Inflammatory macrophage treated with lipopolysaccharide for 1 hour (primary cell): ENCODE measurements around the gene NRL.

ENCODE experiments used
- DNase-seq, 2 donors: peaks; one replicate each; pipeline ENCODE4 v3.0.0-alpha.2; 2020 to 2022

Gene NRL

GRCh38 chr14:24143511-24143910 is 28.8 kb upstream of the NRL start:
- DNase-seq = peak in 1 of 2 donors; percentile 35

- peak; percentile 100 for DNase-seq
Measured at GRCh38 chr14:24141097-24141880, 26.5 kb upstream of the NRL start, which contains the start of gene EMC9. TSS of gene EMC9 (minus strand) at chr14:24141591. CDS start at chr14:24141304, 287 bp downstream.

GRCh38 chr14:24139272-24139934 is 24.7 kb upstream of the NRL start:
- DNase-seq = no peak

GRCh38 chr14:24138396-24139271 is 23.9 kb upstream of the NRL start:
- DNase-seq = peak in 1 of 2 donors; percentile 43

GRCh38 chr14:24137529-24138395 is 23.0 kb upstream of the NRL start:
- DNase-seq = no peak

- DNase-seq = no peak
Measured at GRCh38 chr14:24136684-24137528, 22.2 kb upstream of the NRL start.

- peak; percentile 86 to 96 for DNase-seq
Measured at GRCh38 chr14:24135834-24136683, 21.3 kb upstream of the NRL start, which contains the start of gene PSME1. TSS of gene PSME1 (plus strand) at chr14:24136194. CDS start at chr14:24136263, 69 bp downstream.

- no peak for DNase-seq
Measured at GRCh38 chr14:24135584-24135833, 20.8 kb upstream of the NRL start.

GRCh38 chr14:24133735-24134134 is 19.0 kb upstream of the NRL start:
- no peak for DNase-seq

- no peak for DNase-seq
Measured at GRCh38 chr14:24132976-24133375, 18.2 kb upstream of the NRL start.

- DNase-seq = no peak
Measured at GRCh38 chr14:24132061-24132685, 17.4 kb upstream of the NRL start.

GRCh38 chr14:24131549-24131966 is 16.8 kb upstream of the NRL start:
- DNase-seq = no peak

GRCh38 chr14:24130717-24131548 is 16.2 kb upstream of the NRL start:
- no peak for DNase-seq

- DNase-seq = no peak
Measured at GRCh38 chr14:24130380-24130716, 15.6 kb upstream of the NRL start, which contains the start of gene FITM1. TSS of gene FITM1 (plus strand) at chr14:24130659. CDS start at chr14:24131564, 905 bp downstream.

- no peak for DNase-seq
Measured at GRCh38 chr14:24129410-24129998, 14.8 kb upstream of the NRL start.

- no peak for DNase-seq
Measured at GRCh38 chr14:24127673-24128072, 12.9 kb upstream of the NRL start.

- DNase-seq = no peak
Measured at GRCh38 chr14:24126939-24127338, 12.2 kb upstream of the NRL start.
